Progenitor cell of endocrine pancreas (in vitro differentiated cells): ENCODE measurements around the gene ABHD1. TPM values are rescaled to one million over a fixed set of nuclear protein-coding genes. Genes with fewer than 3 reads are reported as not detected.

Source experiments
- DNase-seq: peaks from one replicate; pipeline ENCODE4 v3.0.0; 2021; ENCODE audit warnings: low spot score; ENCODE audit not compliant: unreplicated experiment
- H3K27ac Mint-ChIP-seq: 2 replicates; pipeline ENCODE4 v1.8.0; 2021; ENCODE audit warnings: mild to moderate bottlenecking, moderate library complexity, mixed read lengths
- H3K27me3 Mint-ChIP-seq: 2 replicates; pipeline ENCODE4 v1.8.0; 2021; ENCODE audit warnings: mixed read lengths
- H3K36me3 Mint-ChIP-seq: 2 replicates; pipeline ENCODE4 v1.8.0; 2022; ENCODE audit warnings: mixed read lengths; ENCODE audit not compliant: insufficient read depth
- H3K4me1 Mint-ChIP-seq: 2 replicates; pipeline ENCODE4 v1.8.0; 2021; ENCODE audit warnings: low read depth, mixed read lengths
- H3K4me3 Mint-ChIP-seq: 2 replicates; pipeline ENCODE4 v1.8.0; 2021; ENCODE audit warnings: low read depth, mild to moderate bottlenecking, moderate library complexity, mixed read lengths
- H3K9me3 Mint-ChIP-seq: 2 replicates; pipeline ENCODE4 v1.8.0; 2021; ENCODE audit warnings: low read depth, mixed read lengths
- CTCF ChIP-seq: fragments of 200-600 bp; sonication (generic); IDR thresholded peaks from one replicate; pipeline ENCODE4 v1.5.0; 2021; ENCODE audit warnings: antibody characterized with exemption, mild to moderate bottlenecking; ENCODE audit not compliant: unreplicated experiment
- total RNA-seq: library from RNA; stranded (reverse); gene quantifications from 2 replicates; pipeline ENCODE4 v1.2.1, GENCODE V29; 2021

The ABHD1 gene
- total RNA-seq, 1 donor from 2014 or later, result 0.34 TPM

- H3K4me3 Mint-ChIP-seq, result no peak overlapping the region
- no peaks in the 10 kb centered on the region for H3K9me3 Mint-ChIP-seq
- no peaks in the 10 kb centered on the region for H3K4me1 Mint-ChIP-seq
- no peak overlapping the region for H3K27ac Mint-ChIP-seq
- H3K27me3 Mint-ChIP-seq, result no peaks in the 10 kb centered on the region
- H3K36me3 Mint-ChIP-seq, result no peaks in the 10 kb centered on the region
- no peak for DNase-seq
- no peak for TF ChIP-seq CTCF
Observed at GRCh38 chr2:27152102-27152795, 28.6 kb downstream of the ABHD1 start.

DNA sequence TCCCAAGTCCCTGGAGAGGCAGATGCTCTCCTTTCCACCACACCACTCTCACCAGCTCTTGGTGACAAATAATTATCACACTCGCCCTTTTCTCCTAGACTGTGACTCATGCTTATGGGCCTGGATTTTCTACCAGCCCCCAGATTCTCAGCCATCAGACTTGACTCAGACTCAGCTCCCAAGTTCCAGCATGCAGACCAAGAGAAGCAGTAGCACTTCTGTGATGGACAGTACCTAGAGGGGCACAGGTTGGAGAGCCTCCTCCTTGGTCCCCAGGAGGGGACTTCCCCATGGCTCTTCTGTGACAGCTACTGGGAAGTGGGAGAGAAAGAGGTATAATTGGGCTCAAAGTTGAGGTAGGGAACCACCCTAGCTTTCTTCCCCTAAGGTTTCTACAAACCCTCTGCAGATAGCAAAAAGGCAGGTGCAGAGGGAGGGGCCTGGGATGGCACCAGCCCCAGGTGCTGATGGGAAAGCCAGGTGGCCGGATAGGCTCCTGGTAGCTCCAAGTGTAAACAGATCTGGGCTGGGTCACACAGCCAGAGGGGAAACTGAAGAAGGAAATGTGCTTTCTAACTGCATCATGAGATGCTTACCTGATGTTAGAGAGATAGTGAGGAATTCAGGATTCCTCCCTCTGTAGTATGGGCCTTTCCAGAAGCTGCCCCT is 29.3 kb downstream of the ABHD1 start:
- no peaks in the 10 kb centered on the region for H3K27me3 Mint-ChIP-seq
- no peaks in the 10 kb centered on the region for H3K4me1 Mint-ChIP-seq
- no peaks in the 10 kb centered on the region for H3K36me3 Mint-ChIP-seq
- no peaks in the 10 kb centered on the region for H3K9me3 Mint-ChIP-seq
- DNase-seq, result no peak
- H3K27ac Mint-ChIP-seq, result no peak overlapping the region
- no peak overlapping the region for H3K4me3 Mint-ChIP-seq
- TF ChIP-seq CTCF, result no peak

DNA sequence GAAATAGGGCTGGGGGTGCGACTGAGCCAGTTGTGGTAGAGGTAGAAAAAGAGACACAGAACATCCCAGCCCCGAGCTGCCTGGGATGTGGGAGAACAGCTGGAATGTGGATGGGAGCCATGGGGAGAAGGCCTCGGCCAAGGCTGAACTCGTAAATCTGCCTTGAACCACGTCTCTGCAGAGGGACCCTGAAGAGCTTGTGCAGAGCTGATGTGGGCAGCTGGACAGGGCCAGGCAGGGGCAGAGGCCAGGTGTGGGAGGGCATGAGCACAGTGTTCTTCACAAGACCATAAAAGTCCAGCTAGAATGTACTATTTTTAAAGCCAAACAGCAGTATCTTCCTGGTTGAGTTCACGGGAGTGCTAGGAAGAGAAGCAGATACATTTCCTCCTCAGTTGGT is 30.9 kb downstream of the ABHD1 start:
- Mint-ChIP-seq H3K27ac (no peak overlapping the region), H3K27me3 (peaks cover 3% of the 10 kb centered on the region), H3K36me3 (no peaks in the 10 kb centered on the region), H3K4me3 (no peak overlapping the region), H3K4me1 (peaks cover 4% of the 10 kb centered on the region), H3K9me3 (no peaks in the 10 kb centered on the region)
- DNase-seq, result no peak
- TF ChIP-seq CTCF, result no peak

GRCh38 chr2:27155069-27155520 is 31.5 kb downstream of the ABHD1 start:
- Mint-ChIP-seq H3K36me3 (no peaks in the 10 kb centered on the region), H3K27me3 (peaks cover 3% of the 10 kb centered on the region), H3K4me1 (peaks cover 4% of the 10 kb centered on the region), H3K27ac (no peak overlapping the region), H3K4me3 (no peak overlapping the region), H3K9me3 (no peaks in the 10 kb centered on the region)
- TF ChIP-seq CTCF, result no peak
- DNase-seq, result no peak

GRCh38 chr2:27158468-27158867 is 34.9 kb downstream of the ABHD1 start:
- Mint-ChIP-seq H3K27me3 (peaks cover 3% of the 10 kb centered on the region), H3K27ac (peak overlapping the region; percentile 69), H3K36me3 (no peaks in the 10 kb centered on the region), H3K4me1 (peaks cover 4% of the 10 kb centered on the region), H3K9me3 (no peaks in the 10 kb centered on the region), H3K4me3 (no peak overlapping the region)
- no peak for DNase-seq
- no peak for TF ChIP-seq CTCF
